Measurements from ENCODE around the gene TANGO6. TPM values are rescaled to one million over a fixed set of nuclear protein-coding genes. Genes with fewer than 3 reads are reported as not detected.

TANGO6 gene
- total and polyA plus RNA-seq, 10 of the 15 experiments (the other 5 are each of a cell fraction or from before 2014, with no cell fraction given), result 1.1 to 20.6 (median 11.0) TPM

GRCh38 chr16:69107316-69107962, 264.1 kb downstream of the TANGO6 start (continued):
- TF ChIP-seq, protein P1, sequence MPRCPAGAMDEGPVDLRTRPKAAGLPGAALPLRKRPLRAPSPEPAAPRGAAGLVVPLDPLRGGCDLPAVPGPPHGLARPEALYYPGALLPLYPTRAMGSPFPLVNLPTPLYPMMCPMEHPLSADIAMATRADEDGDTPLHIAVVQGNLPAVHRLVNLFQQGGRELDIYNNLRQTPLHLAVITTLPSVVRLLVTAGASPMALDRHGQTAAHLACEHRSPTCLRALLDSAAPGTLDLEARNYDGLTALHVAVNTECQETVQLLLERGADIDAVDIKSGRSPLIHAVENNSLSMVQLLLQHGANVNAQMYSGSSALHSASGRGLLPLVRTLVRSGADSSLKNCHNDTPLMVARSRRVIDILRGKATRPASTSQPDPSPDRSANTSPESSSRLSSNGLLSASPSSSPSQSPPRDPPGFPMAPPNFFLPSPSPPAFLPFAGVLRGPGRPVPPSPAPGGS (IDR thresholded peaks at IDR 0.05; ENCODE audit: borderline replicate concordance, insufficient read depth, low read depth, low read length, poor library complexity, severe bottlenecking), result no peak
- TF ChIP-seq ELK1 (IDR thresholded peaks at IDR 0.05; ENCODE audit: low read depth, low read length), result no peak
- no peak for TF ChIP-seq NRF1 (conservative IDR thresholded peaks at IDR 0.05; ENCODE audit: low read depth, low read length)

DNA sequence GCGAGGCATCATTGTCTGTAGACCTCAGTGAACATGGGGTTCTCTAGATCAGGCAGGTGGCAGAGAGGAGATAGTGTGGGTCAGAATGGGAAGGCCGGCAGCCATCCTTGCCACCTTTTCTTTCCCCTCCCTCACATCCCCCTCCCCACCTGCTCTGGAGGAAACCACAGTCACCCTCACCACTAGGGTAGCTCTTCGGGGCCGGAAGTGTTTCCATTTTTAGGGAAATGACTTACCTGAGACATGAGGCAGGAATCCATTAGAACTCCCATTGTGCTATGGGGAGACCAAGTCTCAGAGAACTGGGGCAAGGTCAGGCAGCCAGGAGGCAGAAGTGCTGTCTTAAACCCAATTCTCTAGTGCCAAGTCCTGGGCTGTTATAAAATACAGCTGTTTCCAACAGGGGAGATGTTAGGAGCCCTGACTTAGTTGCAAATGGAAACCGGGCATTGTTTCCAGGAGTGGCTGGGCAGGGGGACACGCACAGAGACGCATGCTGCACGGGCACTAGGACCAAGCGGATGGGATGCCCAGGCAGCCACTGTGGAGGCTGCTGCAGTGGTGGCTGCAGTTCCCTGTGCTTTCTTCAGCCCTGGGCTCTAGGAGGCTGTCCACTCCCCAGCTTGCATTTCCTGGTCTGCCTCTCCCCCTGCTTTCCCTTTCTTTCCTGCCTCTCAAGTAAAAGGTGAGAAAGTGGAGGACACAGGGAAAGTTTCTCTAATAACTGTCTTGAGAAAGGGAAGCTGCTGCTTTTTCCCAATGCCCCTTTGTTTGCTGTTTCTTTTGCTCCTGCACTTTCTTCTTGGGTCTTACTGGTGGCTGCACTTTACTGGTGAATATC, 265.0 kb downstream of the TANGO6 start:
- FAIRE-seq (no peak), DNase-seq (ENCODE audit: low read depth, low spot score) (no peak), ATAC-seq (no peak)
- CTCF ChIA-PET, result interaction anchor here (0.7 to 1.6 kb wide), 3 partner anchors 16 to 149 kb away, joined by 3 to 7 read pairs (median 4); no protein-coding TSS in a partner anchor
- Histone ChIP-seq H3K4me1 (ENCODE audit: control insufficient read depth, insufficient read depth, low read length) (peaks cover 6% of the 10 kb centered on the region), H3K36me3 (ENCODE audit: control insufficient read depth in 2 of 2, insufficient read depth in 2 of 2, low read length in 1 of 2) (no peaks in the 10 kb centered on the region), H4K20me1 (ENCODE audit: control insufficient read depth, insufficient read depth) (no peaks in the 10 kb centered on the region), H3K27ac (ENCODE audit: control insufficient read depth, insufficient read depth) (no peak overlapping the region), H3K27me3 (replicated peaks in 1 of 2; ENCODE audit: control insufficient read depth in 2 of 2, insufficient read depth in 2 of 2, low read length in 1 of 2) (peaks cover 1 to 3% of the 10 kb centered on the region in 2 experiments; a peak in 2 of 4 replicates), H3K79me2 (ENCODE audit: control insufficient read depth, insufficient read depth, low read length) (no peaks in the 10 kb centered on the region), H2AFZ (ENCODE audit: control insufficient read depth, low read depth, low read length) (no peak overlapping the region), H3K9ac (ENCODE audit: control insufficient read depth, insufficient read depth, low read length) (no peak overlapping the region), H3K4me2 (ENCODE audit: control insufficient read depth, insufficient read depth) (no peak overlapping the region), H3K4me3 (no peak overlapping the region), H3K9me3 (replicated peaks; ENCODE audit: control insufficient read depth, insufficient read depth, low read length) (no peaks in the 10 kb centered on the region)
- in situ Hi-C loops (cut with MboI), result no loop called here
- SMC1A ChIA-PET (ENCODE audit: uncharacterized antibody, unreplicated experiment), result interaction anchor here (0.6 kb wide), 2 partner anchors 743 to 818 kb away, joined by 3 to 4 read pairs; no protein-coding TSS in a partner anchor
- POLR2A ChIA-PET, result no interaction called here
- RAD21 ChIA-PET (ENCODE audit: unreplicated experiment), result no interaction called here
- intact Hi-C loops (cut with micrococcal nuclease; ENCODE audit: unreplicated experiment), result no loop called here
- no TSS peak for BruUV-seq (replicated peaks)
- 92% methylated on average over 9 of the region's 9 CpGs for WGBS (ENCODE audit: insufficient coverage, insufficient replicate concordance, low lambda C conversion rate, missing lambda C conversion rate)
- TF ChIP-seq NR2C2 (IDR thresholded peaks at IDR 0.05; ENCODE audit: borderline replicate concordance, control insufficient read depth, insufficient read length, low read depth) (no peak), ZBTB40 (IDR thresholded peaks at IDR 0.05; ENCODE audit: borderline replicate concordance) (no peak), CEBPZ (IDR thresholded peaks at IDR 0.05; ENCODE audit: low read depth, low read length) (no peak)
- TF ChIP-seq, protein P2, sequence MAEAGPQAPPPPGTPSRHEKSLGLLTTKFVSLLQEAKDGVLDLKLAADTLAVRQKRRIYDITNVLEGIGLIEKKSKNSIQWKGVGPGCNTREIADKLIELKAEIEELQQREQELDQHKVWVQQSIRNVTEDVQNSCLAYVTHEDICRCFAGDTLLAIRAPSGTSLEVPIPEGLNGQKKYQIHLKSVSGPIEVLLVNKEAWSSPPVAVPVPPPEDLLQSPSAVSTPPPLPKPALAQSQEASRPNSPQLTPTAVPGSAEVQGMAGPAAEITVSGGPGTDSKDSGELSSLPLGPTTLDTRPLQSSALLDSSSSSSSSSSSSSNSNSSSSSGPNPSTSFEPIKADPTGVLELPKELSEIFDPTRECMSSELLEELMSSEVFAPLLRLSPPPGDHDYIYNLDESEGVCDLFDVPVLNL (IDR thresholded peaks at IDR 0.05; ENCODE audit: low read depth, low read length), result no peak
